AG10803 (cell line): ENCODE results near the gene SLC16A10.

Experiments
- DNase-seq: peaks from one replicate; pipeline ENCODE4 v3.0.0; 2010; ENCODE audit warnings: low read depth
- H3K4me3 ChIP-seq: 2 replicates; pipeline ENCODE4 v1.5.1; 2011; ENCODE audit warnings: mild to moderate bottlenecking, low read length, control low read depth
- TF ChIP-seq, protein P1 (sequence below): conservative IDR thresholded peaks from 2 replicates; pipeline ENCODE4 v1.5.1; 2011; ENCODE audit warnings: mild to moderate bottlenecking, low read length, control low read depth, inconsistent platforms

The SLC16A10 gene

GRCh38 chr6:111070105-111071005, 16.9 kb upstream of the SLC16A10 start:
- DNase-seq, result no peak
- no peak overlapping the region for H3K4me3 ChIP-seq
- TF ChIP-seq, protein P1, sequence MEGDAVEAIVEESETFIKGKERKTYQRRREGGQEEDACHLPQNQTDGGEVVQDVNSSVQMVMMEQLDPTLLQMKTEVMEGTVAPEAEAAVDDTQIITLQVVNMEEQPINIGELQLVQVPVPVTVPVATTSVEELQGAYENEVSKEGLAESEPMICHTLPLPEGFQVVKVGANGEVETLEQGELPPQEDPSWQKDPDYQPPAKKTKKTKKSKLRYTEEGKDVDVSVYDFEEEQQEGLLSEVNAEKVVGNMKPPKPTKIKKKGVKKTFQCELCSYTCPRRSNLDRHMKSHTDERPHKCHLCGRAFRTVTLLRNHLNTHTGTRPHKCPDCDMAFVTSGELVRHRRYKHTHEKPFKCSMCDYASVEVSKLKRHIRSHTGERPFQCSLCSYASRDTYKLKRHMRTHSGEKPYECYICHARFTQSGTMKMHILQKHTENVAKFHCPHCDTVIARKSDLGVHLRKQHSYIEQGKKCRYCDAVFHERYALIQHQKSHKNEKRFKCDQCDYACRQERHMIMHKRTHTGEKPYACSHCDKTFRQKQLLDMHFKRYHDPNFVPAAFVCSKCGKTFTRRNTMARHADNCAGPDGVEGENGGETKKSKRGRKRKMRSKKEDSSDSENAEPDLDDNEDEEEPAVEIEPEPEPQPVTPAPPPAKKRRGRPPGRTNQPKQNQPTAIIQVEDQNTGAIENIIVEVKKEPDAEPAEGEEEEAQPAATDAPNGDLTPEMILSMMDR, result no peak

DNA sequence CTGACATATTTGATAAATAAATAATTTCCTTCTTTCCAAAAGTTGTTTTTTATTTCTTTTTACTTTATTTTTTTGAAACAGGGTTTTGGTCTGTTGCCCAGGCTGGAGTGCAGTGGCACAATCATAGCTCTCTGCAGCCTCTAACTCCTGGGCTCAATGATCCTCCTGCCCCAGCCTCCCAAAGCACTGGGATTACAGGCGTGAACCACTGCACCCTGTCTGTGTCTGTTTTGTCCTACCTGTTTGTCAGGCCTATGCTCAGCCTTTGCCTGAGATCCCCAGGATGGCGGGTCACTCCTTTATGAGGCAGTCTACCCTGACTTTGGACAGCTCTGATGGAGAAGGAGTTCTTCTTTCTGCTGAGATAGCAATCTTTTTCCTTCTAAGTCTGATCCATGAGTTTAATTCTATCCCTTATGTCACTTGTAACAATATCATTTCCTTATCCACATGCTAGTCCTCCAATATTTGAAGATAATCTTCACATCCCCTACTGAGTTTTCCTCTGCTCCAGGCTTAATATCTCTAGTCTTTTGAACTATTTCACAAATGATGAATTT, 14.4 kb upstream of the SLC16A10 start:
- TF ChIP-seq, protein P1, result no peak
- no peak overlapping the region for H3K4me3 ChIP-seq
- no peak for DNase-seq

- no peak for DNase-seq
- TF ChIP-seq, protein P1, result no peak
These were observed 13.0 kb upstream of the SLC16A10 start for GRCh38 chr6:111074311-111074710.

GRCh38 chr6:111076024-111076695, 11.1 kb upstream of the SLC16A10 start:
- H3K4me3 ChIP-seq, result no peak overlapping the region
- TF ChIP-seq, protein P1, result no peak
- DNase-seq, result no peak

More at GRCh38 chr6:111074311-111074710, 13.0 kb upstream of the SLC16A10 start:
- H3K4me3 ChIP-seq, result no peak overlapping the region

DNA sequence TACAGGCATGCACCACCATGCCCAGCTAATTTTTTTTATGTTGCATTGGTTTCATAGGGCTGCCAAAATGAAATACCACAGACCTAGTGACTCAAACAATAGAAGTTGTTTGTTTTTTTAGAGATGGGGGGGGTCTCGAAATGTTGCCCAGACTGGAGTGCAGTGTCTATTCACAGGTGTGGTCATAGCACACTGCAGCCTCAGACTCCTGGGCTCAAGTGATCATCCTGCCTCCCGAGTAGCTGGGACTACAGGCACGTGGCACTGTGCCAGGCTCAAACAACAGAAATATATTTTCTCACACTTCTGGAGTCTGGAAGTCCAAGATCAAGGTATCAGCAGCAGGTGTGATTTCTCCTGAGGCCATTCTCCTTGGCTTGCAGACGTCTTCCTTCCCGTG, 6.6 kb upstream of the SLC16A10 start:
- no peak overlapping the region for H3K4me3 ChIP-seq
- TF ChIP-seq, protein P1, result no peak
- DNase-seq, result peak; percentile 9

- H3K4me3 ChIP-seq, result no peak overlapping the region; the same call in 1 of the 2 replicates
- DNase-seq, result no peak
- TF ChIP-seq, protein P1, result no peak
These were observed 618 bp upstream of the SLC16A10 start for GRCh38 chr6:111086685-111087084.
